Stimulated activated CD4-positive, alpha-beta T cell treated with anti-CD3 and anti-CD28 coated beads, Interleukin-4, amount 100 ng/mL, for 1 hour (primary cell): ENCODE results near the gene RNF4.

Source experiments
- DNase-seq: peaks from one replicate; pipeline ENCODE4 v3.0.0-alpha.2; 2020

RNF4 gene

GRCh38 chr4:2438822-2439718 is 29.8 kb upstream of the RNF4 start:
- DNase-seq: no peak

DNA sequence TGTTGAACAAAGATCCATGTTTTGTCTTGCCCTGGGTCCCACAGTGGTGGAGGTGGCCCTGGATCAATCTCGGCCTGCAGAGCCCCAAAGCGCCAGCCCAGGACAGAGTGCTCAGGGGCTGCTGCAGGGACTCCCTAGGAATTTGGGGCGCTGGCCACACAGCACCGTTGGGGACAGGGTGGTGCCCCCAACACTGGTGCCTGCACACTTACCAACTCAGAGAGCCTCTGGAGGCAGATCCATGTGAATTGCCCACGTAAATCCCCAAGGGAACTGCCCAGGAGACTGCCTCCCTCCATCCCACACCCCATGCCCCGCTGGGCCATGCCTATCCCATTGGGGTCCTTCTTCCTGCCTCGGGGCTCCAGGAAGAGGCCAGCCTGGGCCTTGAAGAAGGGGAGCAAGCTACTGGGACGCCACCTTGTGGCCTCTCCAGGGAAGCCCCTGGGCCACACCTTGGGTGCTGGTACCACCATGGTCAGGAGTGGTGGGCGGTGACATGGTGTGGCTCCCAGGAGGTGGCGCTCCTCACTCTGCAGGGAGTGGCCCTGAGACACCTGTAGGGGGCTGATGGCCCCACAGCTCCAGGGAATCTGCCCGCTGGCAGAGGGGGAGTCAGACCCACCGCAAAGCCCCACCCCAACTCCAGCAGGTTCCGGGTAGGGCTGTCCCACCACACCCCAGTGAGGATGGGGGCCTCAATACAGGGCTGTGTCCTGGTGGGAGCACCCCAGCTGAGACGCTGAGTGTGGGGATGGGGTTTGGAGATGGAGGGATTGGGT is 27.3 kb upstream of the RNF4 start:
- peak; percentile 70 for DNase-seq

GRCh38 chr4:2442175-2442993 is 26.5 kb upstream of the RNF4 start:
- DNase-seq: no peak

DNA sequence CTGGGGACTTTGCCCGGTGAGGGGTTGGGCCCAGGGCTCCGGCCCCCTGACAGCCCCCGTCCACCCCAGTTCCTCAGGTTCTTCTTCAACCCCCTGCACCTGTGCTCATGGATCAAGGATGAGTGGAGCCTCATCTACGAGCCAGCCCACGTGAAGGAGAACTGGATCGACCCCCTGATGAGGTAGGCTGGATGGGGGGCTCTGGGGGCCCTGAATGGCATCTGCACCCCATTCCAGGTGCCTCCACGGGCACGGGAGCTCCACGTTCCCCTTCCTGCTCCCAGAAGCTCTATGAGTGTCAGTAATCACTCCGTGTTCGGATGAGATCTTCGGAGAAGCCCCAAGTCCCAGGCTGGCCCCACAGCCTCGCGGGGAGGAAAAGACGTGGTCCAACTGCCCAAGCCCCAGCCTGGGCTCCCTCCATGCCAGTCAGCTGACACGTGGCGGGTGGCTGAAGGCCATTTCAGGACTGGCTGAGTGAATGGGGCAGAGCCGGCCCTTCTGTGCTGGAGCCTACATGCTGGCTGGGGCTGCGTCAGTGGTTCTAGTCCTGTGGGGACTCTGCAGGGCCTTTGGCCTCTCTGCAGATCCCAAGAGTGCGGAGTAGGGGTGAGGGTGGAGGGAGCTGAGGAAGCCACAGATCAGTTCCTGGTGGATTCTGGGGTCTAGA is 25.7 kb upstream of the RNF4 start:
- DNase-seq: no peak

- DNase-seq: no peak
Observed at GRCh38 chr4:2443956-2444740, 24.8 kb upstream of the RNF4 start.

GRCh38 chr4:2445130-2445529 is 23.8 kb upstream of the RNF4 start:
- no peak for DNase-seq

- DNase-seq: no peak
Observed at GRCh38 chr4:2445571-2445970, 23.3 kb upstream of the RNF4 start.

DNA sequence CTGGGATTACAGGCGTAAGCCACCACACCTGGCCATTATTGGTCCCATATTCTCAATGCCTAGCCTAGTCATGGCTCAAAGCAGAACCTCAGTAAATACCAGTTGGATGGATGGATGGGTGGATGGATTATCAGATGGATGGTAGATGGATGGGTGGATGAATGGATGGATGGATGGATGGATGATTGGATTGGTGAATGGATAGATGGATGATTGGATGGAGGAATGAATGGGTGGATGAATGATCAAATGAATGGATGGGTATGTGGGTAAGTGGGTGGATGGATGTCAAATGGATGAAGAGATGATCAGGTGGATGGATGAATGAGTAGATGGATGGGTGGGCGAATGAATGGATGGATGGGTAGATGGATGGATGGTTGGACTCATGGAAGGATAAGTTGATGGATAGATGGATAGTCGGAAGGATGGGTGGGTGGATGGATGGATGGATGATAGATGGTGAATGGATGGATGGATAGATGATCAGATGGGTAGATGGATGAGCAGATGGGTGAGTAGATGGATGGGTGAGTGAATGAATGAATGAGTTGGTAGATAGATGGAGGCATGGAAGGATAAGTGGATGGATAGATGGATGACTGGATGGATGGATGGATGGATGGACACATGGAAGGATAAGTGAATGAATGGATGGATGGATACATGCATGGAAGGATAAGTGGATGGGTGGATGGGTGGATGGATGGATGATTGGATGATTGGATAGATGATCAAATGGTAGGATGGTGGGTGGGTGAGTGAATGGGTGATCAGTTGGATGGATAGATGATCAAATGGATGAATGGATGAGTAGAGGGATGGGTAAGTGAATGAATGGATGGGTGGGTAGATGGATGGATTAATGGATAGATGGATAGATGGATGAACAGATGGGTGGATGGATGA is 22.0 kb upstream of the RNF4 start:
- DNase-seq: no peak

DNA sequence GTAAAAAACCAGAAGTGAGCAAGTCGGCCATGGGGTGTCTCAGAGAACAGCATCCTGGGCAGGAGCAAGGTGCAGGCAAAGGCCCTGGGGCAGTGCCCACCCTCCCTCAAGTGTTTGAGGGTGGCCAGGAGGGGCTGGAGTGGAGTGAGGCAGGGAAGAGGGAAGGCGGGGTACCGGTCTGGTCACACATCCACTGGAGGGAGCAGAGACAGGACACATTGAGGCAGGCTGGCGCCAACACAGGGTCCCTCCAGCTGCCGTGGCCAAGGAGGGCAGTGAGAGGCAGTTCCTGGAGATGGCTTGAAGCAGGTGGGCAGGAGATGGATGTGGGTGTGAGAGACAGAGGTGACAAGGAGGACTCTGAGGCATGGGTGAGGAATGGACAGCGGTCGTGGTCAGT is 20.3 kb upstream of the RNF4 start:
- no peak for DNase-seq

DNA sequence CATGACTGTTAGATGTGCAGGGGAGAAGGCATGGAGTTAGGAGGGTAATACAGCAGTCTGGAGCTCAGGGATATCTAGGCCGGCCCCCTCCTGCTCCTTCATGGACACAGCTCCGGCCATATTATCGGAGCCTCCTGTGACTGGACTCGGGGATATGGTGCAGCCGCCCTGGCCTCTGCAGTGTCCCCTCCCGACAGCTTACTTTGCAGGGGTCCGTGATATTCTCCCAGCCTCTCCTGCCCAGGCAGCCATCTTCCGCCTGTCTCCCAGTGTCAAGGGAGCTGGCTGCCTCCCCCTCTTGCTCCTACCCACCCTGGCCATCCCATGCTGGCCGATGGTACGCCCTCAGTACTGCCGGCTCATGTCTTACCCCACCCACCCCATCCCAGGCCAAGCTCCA is 19.9 kb upstream of the RNF4 start:
- DNase-seq: no peak

DNA sequence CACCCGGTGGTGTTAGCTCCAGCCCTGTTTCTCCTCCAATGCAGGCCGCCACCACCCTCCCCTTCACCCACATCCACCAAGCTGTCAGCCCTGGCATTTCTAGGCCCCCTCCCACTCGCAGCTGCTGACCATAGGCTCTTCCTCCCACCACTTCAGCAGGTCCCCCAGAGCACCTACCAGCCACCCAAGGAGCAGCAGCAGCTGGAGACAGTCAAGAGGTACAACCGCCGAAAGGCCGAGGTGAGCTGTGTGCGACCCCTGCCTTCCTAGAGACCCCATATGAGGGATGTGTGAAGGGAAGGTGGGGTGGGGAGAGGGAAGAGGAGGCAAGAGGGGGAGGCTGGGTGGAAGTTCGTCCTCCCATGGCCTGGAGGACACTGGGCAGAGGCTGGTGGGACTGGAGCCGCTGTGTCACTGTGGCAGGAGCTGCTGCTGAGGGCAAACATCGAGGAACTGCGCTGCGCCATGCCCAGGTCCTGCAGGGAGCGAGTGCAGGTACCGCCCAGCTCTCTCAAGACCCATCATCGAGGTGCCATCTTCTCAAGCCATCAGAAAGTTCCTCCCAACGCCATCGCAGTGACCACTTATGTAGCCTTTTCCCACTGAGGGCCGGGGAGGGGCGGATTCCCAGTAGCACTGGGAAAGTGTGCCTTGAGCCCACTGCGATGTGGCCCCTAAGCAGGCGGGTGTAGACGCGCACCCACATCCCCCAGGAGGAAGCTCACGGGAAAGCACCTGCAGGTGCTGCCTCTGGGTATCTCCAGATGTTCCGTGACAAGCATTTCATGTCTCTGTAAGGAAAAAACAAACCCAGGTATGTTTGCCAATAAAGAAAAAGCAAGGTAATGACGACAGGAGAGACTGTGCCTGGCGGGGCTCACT is 19.2 kb upstream of the RNF4 start:
- no peak for DNase-seq

GRCh38 chr4:2450394-2451035 is 18.4 kb upstream of the RNF4 start:
- no peak for DNase-seq

DNA sequence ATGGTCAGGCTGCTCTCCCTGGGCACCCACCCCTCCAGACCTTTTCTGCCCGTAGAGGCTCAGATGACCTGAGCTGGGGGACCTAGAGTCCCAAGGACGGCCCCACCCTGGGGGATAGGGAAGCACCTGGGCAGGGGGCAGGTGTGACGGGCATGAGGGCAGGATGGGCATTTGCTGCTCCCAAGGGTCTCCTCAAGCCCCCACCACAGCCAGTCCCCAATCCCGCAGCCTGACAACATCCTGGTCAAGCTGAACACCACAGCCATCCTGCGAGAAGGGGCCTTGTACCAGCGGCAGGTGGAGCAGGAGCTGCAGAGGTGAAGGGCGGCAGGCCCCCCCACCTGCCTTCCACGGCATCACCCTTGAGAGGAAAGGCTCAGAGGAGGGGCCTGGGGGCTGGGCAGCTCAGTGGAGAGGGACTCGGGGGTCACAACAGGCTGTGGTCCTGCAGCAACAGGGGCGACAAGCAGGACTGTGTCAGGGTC is 17.8 kb upstream of the RNF4 start:
- no peak for DNase-seq

DNA sequence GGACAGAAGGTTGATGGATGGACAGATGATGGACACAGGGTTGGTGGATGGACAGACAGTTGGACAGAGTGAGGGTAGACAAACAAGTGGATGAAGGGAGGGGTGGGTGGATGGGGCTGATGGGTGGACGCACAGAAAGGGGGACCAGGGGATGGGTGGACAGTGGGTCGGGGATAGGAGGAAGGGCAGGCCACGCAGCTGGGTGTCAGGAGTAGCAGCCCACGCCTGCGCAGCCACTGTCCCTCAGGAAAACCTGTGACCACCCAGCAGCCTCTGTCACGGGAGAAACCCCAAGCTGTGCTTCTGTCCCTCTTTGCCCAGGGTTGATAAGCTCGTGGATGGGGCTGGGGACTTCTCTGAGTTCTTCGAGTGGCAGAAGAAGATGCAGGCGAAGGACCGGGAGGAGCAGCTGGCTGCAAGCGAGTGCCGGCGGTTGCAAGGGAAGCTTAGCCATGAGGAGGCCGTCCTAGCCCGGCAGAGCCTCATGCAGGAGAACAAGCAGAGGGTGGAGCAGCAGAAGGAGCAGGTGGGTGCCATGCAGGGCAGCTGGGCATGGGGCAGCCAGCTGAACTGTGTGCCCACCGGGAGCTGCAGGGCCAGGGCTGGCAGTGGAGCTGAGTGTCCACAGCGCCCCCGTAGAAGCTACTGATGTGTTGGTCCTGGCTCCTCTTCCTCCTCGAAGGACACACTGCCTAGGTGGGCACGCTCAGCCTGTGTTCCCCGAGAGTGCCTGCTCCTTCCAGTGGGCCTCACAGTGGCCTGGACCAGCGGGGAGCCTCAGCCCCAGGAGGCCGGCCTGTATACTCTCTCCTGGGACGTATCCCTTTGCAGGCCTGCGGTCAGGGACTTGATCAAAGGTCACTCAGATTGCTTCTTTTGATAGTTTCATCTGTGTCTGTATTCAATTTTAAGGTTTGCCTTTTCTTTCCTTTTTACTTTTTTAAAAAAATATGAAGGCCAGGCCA is 16.8 kb upstream of the RNF4 start:
- DNase-seq: no peak

DNA sequence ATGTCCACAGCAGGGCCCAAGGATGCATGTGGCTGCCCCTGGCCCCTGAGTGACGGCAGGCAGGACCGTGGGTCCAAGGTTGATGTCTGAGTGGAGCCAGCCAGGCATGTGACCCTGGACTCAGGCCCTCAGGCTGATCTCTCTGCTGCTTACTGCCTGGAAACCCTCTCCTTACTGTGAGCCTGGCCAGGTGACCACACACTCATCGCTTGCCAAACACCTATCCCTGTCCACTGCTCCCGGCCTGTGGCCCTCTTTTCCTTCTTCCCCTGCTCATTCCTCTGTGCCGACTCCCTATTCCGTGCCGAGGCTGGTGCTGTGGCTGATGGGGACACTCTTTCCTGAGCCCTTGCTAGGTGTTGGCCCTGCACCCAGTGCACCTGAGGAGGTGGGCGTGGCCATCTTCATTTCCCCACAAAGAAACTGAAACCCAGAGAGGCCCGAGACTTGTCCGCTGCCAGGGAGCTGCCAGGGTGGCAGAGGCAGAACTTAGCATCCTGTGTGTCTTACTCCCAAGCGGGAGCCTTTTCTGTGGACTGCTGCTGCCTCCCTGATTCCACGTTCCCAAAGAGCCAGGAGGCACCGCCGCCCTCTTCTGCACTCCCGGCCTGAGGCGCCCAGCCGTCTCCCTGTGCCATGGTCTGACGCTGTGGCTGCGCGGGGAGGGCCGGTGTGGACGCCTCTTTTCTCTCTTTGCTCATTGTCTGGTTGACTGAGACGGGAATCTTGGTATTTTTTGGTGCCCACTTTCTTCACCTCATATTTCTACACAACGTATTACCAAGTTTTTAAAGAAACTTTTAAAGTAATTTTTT is 11.2 kb upstream of the RNF4 start:
- no peak for DNase-seq

GRCh38 chr4:2458546-2459491 is 10.1 kb upstream of the RNF4 start:
- no peak for DNase-seq
